Activated CD4-positive, alpha-beta T cell treated with anti-CD3 and anti-CD28 coated beads, Interleukin-2, amount 10 ng/mL, durations not matched to agents 7 days and 5 days (primary cell): ENCODE data around the gene HOOK2. TPM values are rescaled to one million over a fixed set of nuclear protein-coding genes. Genes with fewer than 3 reads are reported as not detected.

Source experiments
- CTCF ChIA-PET: fragments of 350-600 bp; sonication (Branson Sonifier 250); formaldehyde crosslinking; loops from one replicate; lab custom pipeline; 2021; ENCODE audit warnings: antibody characterized with exemption; lab: Charles Lee
- POLR2A ChIA-PET: fragments of 350-600 bp; sonication (Branson Sonifier 250); formaldehyde crosslinking; loops from one replicate; lab custom pipeline; 2021; ENCODE audit warnings: antibody characterized with exemption; lab: Charles Lee
- DNase-seq: peaks from one replicate; pipeline ENCODE4 v3.0.0-alpha.2; 2020
- H3K27ac Mint-ChIP-seq: one replicate; pipeline ENCODE4 v1.8.0; 2021; ENCODE audit warnings: mild to moderate bottlenecking, moderate library complexity, mixed read lengths
- H3K27me3 Mint-ChIP-seq: one replicate; pipeline ENCODE4 v1.8.0; 2021; ENCODE audit warnings: mixed read lengths
- H3K36me3 Mint-ChIP-seq: one replicate; pipeline ENCODE4 v1.8.0; 2021; ENCODE audit warnings: low read depth, mixed read lengths
- H3K4me1 Mint-ChIP-seq: one replicate; pipeline ENCODE4 v1.8.0; 2021; ENCODE audit warnings: mixed read lengths
- H3K4me3 Mint-ChIP-seq: one replicate; pipeline ENCODE4 v1.8.0; 2021; ENCODE audit warnings: mild to moderate bottlenecking, moderate library complexity, mixed read lengths
- H3K9me3 Mint-ChIP-seq: one replicate; pipeline ENCODE4 v1.8.0; 2021; ENCODE audit warnings: mixed read lengths
- total RNA-seq, 2 experiments: library from RNA; stranded (reverse); gene quantifications; one replicate each; pipeline ENCODE4 v1.2.3, GENCODE V29; 2021

Gene HOOK2
- total RNA-seq, 2 experiments from 2014 or later, result 13.9 to 14.0 TPM

DNA sequence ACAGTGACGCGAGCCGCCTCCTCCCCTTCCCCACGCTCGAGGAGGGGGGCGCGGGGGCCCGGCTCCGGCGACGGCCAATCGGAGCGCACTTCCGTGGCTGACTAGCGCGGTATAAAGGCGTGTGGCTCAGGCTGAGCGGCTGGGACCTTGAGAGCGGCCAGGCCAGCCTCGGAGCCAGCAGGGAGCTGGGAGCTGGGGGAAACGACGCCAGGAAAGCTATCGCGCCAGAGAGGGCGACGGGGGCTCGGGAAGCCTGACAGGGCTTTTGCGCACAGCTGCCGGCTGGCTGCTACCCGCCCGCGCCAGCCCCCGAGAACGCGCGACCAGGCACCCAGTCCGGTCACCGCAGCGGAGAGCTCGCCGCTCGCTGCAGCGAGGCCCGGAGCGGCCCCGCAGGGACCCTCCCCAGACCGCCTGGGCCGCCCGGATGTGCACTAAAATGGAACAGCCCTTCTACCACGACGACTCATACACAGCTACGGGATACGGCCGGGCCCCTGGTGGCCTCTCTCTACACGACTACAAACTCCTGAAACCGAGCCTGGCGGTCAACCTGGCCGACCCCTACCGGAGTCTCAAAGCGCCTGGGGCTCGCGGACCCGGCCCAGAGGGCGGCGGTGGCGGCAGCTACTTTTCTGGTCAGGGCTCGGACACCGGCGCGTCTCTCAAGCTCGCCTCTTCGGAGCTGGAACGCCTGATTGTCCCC is 16.1 kb upstream of the HOOK2 start, which contains the start of gene JUNB:
Gene JUNB, plus strand, starts transcription at position 142 of the 706 bp plus-strand sequence. Its CDS starts 286 bp downstream, at position 428.
- CTCF ChIA-PET, result interaction anchor here (0.6 to 11.5 kb wide), 12 partner anchors 9 to 174 kb away, joined by 3 to 211 read pairs (median 5); partner anchors contain the start of gene HOOK2
- Mint-ChIP-seq H3K4me3 (peak within 1 kb of the TSS; percentile 93), H3K4me1 (peaks cover 49% of the 10 kb centered on the region), H3K27me3 (no peaks in the 10 kb centered on the region), H3K9me3 (no peaks in the 10 kb centered on the region), H3K36me3 (peaks cover 12% of the 10 kb centered on the region), H3K27ac (peak within 1 kb of the TSS; percentile 98)
- POLR2A ChIA-PET, result interaction anchor here (0.6 to 3.3 kb wide), 10 partner anchors 9 to 947 kb away, joined by 3 to 50 read pairs (median 3); partner anchors contain the start of genes GCDH, ZNF490 and ZNF791
- DNase-seq, result peak; percentile 96

DNA sequence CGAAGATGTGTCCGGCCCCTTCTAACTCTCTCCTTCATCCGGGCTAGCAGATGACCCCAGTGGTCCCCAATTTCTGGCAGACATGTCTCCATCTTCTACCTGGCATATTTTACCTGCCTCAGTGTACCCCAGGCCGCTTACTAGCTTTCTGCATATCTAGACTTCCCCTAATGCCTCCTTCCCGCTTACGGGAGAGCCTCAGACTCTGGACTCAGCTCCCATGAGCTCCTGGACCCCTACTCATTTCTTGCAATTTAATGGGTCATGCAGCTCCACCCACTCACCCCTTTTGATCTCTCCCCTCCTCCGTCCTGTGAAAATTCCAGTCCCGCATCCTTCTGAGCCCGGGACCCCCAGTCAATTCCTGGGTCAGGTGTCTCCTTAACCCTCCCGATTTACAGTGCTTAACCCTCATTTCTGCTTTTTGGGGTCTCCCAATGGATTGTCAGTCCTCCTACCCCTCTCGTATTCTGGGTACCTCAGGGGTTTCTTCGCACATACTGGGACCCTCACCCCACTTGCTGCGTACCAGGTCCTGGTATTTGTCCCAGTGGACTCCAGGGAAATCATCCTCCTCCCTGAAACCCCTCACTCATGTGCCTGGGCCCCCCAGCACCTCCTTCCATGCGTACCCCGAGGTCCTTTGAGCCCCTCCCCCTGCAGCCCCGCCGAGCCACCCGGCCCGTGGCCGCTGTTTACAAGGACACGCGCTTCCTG is 15.4 kb upstream of the HOOK2 start:
- Mint-ChIP-seq H3K27me3 (no peaks in the 10 kb centered on the region), H3K4me1 (peaks cover 42% of the 10 kb centered on the region), H3K4me3 (peak overlapping the region; percentile 93), H3K9me3 (no peaks in the 10 kb centered on the region), H3K27ac (peak overlapping the region; percentile 94), H3K36me3 (peaks cover 12% of the 10 kb centered on the region)
- DNase-seq, result no peak
- POLR2A ChIA-PET, result interaction anchor here (0.6 to 3.3 kb wide), 6 partner anchors 8 to 180 kb away, joined by 3 to 50 read pairs (median 3); partner anchors contain the start of genes GCDH, ZNF490 and ZNF791
- CTCF ChIA-PET, result interaction anchor here (1.6 to 11.5 kb wide), 6 partner anchors 9 to 56 kb away, joined by 5 to 211 read pairs (median 31); partner anchors contain the start of gene HOOK2

DNA sequence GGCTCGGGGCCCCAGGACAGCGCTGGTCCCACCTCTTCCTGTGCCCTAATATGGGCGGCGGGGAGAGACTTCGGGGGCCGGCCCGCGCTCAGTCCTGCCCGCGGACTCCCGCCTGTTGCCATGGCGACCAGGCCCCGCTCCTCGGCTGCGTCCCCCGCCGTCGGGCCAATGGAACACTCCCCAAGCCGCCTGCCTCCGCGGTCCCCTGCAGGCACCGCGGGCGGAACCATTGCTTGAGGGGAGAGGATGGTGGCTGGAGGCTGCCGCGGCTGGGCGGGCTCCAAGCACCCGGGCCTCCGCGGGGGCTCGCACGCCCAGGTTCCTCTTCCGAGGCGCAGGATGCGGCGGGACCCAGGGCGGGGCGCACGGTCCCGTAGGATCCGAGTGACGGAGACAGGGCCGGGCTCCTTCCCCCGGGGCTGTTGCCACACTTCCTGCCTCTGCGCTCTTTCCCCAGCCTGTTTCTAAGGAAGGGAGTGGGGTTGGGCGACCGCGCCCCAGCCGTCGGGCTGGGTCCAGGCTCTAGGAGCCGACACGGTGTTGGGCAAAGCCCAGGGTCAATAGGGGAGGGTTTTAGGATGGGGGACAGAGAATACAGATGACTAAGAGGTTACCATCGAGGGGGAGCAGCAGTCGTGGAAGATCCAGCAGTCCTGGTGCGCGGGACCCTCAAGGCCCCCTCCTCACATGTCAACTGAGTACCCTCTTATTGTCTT is 14.7 kb upstream of the HOOK2 start:
- CTCF ChIA-PET, result interaction anchor here (0.8 to 11.5 kb wide), 4 partner anchors 13 to 1822 kb away, joined by 3 to 211 read pairs (median 35); no protein-coding TSS in a partner anchor
- H3K36me3 Mint-ChIP-seq, result peaks cover 12% of the 10 kb centered on the region

DNA sequence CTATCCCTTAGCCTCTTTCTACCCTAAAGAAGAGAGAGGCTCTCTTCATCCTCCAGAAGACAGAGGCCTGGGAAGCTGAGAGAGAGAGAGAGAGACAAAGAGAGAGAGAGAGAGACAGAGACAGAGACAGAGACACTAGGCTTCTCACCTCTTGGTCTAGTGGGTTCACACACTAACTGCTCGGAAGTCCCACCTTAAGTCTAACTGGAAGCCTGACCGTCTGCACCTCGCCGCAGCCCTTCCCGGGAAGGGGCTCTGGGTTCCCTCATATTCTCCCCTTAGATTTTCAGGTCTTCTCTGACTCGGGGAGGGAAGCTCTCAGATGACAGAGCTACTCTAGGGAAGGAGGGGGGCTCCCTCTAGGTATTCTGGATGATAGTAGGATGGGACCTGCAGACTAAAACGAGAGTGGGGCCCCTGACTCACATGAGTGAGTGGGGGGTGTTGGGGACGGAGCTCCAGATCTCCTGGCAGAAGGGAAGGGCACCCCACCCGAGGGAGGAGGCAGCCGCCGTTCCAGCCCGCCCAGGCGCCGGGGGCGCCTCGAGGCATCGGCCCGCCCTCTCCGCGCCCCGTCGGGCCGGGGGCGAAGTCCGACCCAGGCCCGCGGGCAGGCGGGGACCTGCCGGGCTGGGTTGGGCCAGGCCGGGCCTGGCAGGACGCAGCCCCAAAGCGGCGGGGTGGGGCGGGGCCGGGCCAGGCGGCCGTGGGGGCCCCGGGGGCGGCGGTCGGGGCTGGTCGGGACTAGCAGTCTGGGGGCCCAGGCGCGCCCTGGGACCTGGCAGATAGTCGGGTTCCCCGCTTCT is 13.9 kb upstream of the HOOK2 start:
- H3K4me3 Mint-ChIP-seq, result peak overlapping the region; percentile 93
- no peaks in the 10 kb centered on the region for H3K27me3 Mint-ChIP-seq
- ChIA-PET CTCF (interaction anchor here (0.8 to 2.6 kb wide), 4 partner anchors 7 to 1821 kb away, joined by 3 to 22 read pairs (median 4); no protein-coding TSS in a partner anchor), POLR2A (interaction anchor here (0.6 to 1.0 kb wide), 2 partner anchors 12 to 107 kb away, joined by 3 to 7 read pairs; partner anchors contain the start of gene DHPS)
- peaks cover 32% of the 10 kb centered on the region for H3K4me1 Mint-ChIP-seq
- no peaks in the 10 kb centered on the region for H3K9me3 Mint-ChIP-seq
- DNase-seq, result no peak
- H3K36me3 Mint-ChIP-seq, result peaks cover 12% of the 10 kb centered on the region
- peak overlapping the region; percentile 95 for H3K27ac Mint-ChIP-seq

More for the DNA sequence above, 14.7 kb upstream of the HOOK2 start:
- H3K27me3 Mint-ChIP-seq, result no peaks in the 10 kb centered on the region
- POLR2A ChIA-PET, result interaction anchor here (1.0 kb wide), 1 partner anchor 12 kb away, joined by 3 read pairs; no protein-coding TSS in a partner anchor
- DNase-seq, result peak; percentile 94
- H3K4me1 Mint-ChIP-seq, result peaks cover 39% of the 10 kb centered on the region
- H3K9me3 Mint-ChIP-seq, result no peaks in the 10 kb centered on the region
- H3K4me3 Mint-ChIP-seq, result peak overlapping the region; percentile 93
- peak overlapping the region; percentile 94 for H3K27ac Mint-ChIP-seq

DNA sequence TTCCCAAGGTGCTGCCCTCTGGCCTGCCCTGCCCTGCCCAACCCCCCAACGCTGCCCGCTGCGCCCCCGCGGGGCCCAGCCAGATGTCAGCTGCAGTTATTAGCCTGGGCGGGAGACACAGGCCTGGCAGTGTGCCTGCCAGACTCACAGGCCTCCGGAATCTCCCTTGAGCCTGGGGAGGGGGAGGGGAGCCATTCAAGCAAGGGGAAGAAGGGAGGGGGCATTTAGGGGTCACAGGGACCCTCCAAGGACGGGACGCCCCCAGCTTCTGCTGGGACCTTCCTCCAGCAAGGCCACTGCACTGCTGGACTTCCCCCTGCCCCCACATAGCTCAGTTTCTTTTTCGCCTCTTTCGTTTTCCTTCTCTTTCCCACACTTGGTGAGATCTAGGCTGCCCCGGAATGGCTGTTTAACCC is 13.3 kb upstream of the HOOK2 start:
- CTCF ChIA-PET, result interaction anchor here (0.8 to 2.6 kb wide), 4 partner anchors 8 to 1820 kb away, joined by 3 to 22 read pairs (median 4); no protein-coding TSS in a partner anchor

DNA sequence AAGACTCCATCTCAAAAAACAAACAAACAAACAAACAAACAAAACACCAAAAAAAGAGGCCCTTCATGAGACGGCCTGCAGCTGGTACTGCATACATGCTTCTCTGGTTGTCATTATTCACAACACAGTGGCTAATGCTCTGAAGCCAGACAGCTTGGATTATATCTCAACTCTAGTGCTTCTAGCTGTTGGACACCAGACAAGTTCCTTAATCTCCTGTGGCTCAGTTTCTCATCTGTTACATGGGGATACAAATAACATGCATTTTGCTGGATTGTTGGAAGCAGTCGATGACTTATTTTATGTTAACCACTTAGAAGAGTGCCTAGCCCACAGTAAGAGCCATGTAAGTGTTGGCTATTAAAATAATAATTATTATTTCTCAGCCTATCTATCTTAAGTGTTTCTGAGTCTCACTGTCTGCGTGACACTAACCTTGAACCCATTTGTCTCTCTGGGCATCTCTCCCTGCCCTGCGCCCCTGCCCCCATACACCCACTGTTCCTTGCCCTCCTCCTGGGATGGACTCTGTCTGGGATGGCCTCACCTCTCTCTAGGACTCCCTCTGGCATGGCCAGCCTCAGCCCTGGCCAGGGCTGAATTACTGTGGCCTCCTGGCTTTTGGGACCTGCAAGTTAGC is 12.8 kb upstream of the HOOK2 start:
- POLR2A ChIA-PET, result no interaction called here
- Mint-ChIP-seq H3K4me1 (peaks cover 34% of the 10 kb centered on the region), H3K36me3 (peaks cover 7% of the 10 kb centered on the region), H3K27me3 (no peaks in the 10 kb centered on the region), H3K4me3 (peak overlapping the region; percentile 84), H3K27ac (peak overlapping the region; percentile 76), H3K9me3 (no peaks in the 10 kb centered on the region)
- no peak for DNase-seq
- CTCF ChIA-PET, result interaction anchor here (1.2 to 2.6 kb wide), 3 partner anchors 8 to 15 kb away, joined by 3 to 22 read pairs (median 6); no protein-coding TSS in a partner anchor

More for the DNA sequence above, 13.3 kb upstream of the HOOK2 start:
- POLR2A ChIA-PET, result interaction anchor here (0.6 to 1.0 kb wide), 2 partner anchors 11 to 107 kb away, joined by 3 to 7 read pairs; partner anchors contain the start of gene DHPS
- Mint-ChIP-seq H3K27me3 (no peaks in the 10 kb centered on the region), H3K4me1 (peaks cover 29% of the 10 kb centered on the region), H3K9me3 (no peaks in the 10 kb centered on the region), H3K4me3 (peak overlapping the region; percentile 84), H3K27ac (peak overlapping the region; percentile 95), H3K36me3 (peaks cover 10% of the 10 kb centered on the region)
- no peak for DNase-seq

DNA sequence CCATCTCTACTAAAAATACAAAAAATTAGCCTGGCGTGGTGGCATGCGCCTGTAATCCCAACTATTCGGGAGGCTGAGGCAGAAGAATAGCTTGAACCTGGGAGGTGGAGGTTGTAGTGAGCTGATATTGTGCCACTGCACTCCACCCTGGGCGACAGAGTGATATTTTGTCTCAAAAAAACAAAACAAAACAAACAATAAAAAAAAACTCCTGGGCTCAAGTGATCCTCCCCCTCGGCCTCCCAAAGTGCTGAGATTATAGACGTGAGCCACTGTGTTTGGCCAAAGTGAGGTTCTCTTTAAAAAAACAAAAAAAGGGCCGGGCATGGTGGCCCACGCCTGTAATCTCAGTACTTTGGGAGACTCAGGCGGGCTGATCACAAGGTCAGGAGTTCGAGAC is 12.1 kb upstream of the HOOK2 start:
- no peak for DNase-seq
- ChIA-PET CTCF (interaction anchor here (0.6 to 2.6 kb wide), 6 partner anchors 9 to 51 kb away, joined by 3 to 22 read pairs (median 5); no protein-coding TSS in a partner anchor), POLR2A (no interaction called here)
- peaks cover 35% of the 10 kb centered on the region for H3K4me1 Mint-ChIP-seq
- H3K4me3 Mint-ChIP-seq, result no peak overlapping the region
- H3K27ac Mint-ChIP-seq, result peak overlapping the region; percentile 67
- no peaks in the 10 kb centered on the region for H3K9me3 Mint-ChIP-seq
- peaks cover 2% of the 10 kb centered on the region for H3K36me3 Mint-ChIP-seq
- H3K27me3 Mint-ChIP-seq, result no peaks in the 10 kb centered on the region

DNA sequence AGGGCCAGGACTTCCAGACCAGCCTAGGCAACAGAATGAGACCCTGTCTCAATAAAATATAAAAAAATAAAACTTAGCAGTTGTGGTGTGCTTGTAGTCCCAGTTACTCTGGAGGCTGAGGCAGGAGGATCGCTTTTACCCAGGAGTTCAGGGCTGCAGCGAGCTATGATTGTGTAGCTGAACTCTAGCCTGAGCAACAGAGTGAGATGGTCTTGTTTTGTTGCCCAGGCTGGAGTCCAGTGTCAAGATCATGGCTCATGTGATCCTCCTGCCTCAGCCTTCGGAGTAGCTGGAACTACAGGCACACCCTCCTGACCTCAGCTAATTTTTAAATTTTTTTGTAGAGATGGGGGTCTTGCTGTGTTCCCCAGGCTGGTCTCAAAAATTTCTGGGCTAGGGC is 11.6 kb upstream of the HOOK2 start:
- CTCF ChIA-PET, result interaction anchor here (0.6 to 2.4 kb wide), 5 partner anchors 9 to 52 kb away, joined by 3 to 6 read pairs (median 4); no protein-coding TSS in a partner anchor
- DNase-seq, result no peak
- no peaks in the 10 kb centered on the region for H3K36me3 Mint-ChIP-seq
- peaks cover 40% of the 10 kb centered on the region for H3K4me1 Mint-ChIP-seq
- no peaks in the 10 kb centered on the region for H3K9me3 Mint-ChIP-seq
- H3K27ac Mint-ChIP-seq, result peak overlapping the region; percentile 67
- no peak overlapping the region for H3K4me3 Mint-ChIP-seq
- POLR2A ChIA-PET, result no interaction called here
- H3K27me3 Mint-ChIP-seq, result no peaks in the 10 kb centered on the region

DNA sequence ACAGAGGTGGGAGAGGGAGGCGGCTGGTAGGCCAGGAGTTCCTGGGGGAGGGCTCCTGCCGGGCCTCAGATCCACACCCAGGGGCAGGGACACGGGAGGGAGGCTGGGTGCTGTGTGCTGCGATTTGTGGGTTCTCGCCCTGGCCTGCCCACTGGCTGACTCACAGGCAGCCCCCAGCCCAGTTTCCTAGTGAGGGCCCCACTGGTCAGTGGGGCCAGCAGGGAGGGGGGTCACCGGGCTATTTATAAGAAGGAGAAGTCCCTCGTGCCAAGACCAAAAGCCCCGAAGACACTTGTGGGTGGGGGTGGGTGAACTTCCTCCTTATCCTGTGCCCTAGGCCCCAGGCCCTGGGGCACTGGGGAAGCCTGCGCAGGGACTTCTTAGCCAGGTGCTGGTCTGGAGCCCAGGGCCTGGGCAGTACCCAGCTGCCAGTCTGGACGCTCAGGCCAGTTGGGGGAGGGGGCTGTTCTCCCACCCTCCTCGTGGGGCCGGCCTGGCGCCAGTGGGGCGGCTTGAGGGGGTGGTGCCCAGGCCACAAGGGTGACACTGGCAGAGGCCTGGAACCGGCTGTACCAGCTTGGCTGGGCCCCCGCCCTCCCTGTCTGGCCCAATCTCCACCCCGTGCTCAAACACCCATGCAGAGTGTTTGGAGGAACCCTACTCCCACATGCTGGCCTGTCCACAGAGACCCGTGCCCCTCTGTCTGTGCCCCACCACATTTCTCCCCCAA is 11.0 kb upstream of the HOOK2 start:
- no peak overlapping the region for H3K4me3 Mint-ChIP-seq
- H3K36me3 Mint-ChIP-seq, result no peaks in the 10 kb centered on the region
- no peak overlapping the region for H3K27ac Mint-ChIP-seq
- H3K4me1 Mint-ChIP-seq, result peaks cover 46% of the 10 kb centered on the region
- no peaks in the 10 kb centered on the region for H3K9me3 Mint-ChIP-seq
- ChIA-PET CTCF (interaction anchor here (0.8 to 2.4 kb wide), 4 partner anchors 9 to 62 kb away, joined by 3 to 6 read pairs (median 5); no protein-coding TSS in a partner anchor), POLR2A (no interaction called here)
- DNase-seq, result no peak
- no peaks in the 10 kb centered on the region for H3K27me3 Mint-ChIP-seq

DNA sequence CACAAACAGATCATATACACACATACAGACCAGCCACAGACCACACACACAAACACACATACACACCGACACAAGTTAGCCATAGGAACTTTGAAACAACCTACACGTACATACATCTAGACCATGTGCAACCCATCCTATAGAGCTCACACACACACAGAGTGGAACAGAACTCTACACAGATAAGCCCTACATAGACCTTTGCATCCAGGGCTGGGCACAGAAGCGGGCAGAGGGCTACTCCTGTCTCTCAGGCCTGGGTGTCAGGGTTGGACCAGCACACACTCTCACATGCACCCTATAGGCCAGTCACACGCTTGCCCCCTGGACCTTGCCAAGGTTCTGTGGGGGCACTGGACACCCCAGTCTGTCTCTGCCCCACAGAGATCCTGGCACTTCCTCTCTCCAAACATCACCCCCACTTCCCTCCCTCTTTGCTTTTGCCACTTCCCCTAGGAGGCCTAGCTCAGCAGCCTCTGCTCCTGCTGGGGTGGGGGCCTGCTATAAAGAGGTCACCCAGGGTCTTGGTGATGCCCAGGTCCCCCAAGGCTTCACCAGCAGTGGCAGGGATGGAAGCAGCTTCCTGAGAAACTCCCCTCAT is 10.2 kb upstream of the HOOK2 start:
- Mint-ChIP-seq H3K4me1 (peaks cover 40% of the 10 kb centered on the region), H3K4me3 (no peak overlapping the region), H3K27ac (no peak overlapping the region), H3K36me3 (no peaks in the 10 kb centered on the region), H3K27me3 (no peaks in the 10 kb centered on the region), H3K9me3 (no peaks in the 10 kb centered on the region)
- ChIA-PET CTCF (interaction anchor here (0.8 kb wide), 1 partner anchor 62 kb away, joined by 3 read pairs; no protein-coding TSS in a partner anchor), POLR2A (no interaction called here)
- no peak for DNase-seq
